A549 (cell line): ENCODE measurements around the gene MYADML2. TPM values are rescaled to one million over a fixed set of nuclear protein-coding genes. Genes with fewer than 3 reads are reported as not detected.
A peak's percentile ranks its signal among the peaks of the same experiment; 100 is the strongest.

Experiments used
- ATAC-seq, 2 experiments: fragments of 200-7000 bp in 1 of 2; fragments of >200 bp in 1 of 2; cut with Nextera tagmentation in 1 of 2; cut with Tn5 transposase in 1 of 2; 3 replicates each; pipeline versions ENCODE4 v1.8.0 to v1.9.1; 2018 to 2020; ENCODE audit warnings: mild to moderate bottlenecking in 1 of 2, moderate library complexity in 1 of 2
- CTCF ChIA-PET: fragments of 300-600 bp; sonication (Branson Sonifier 250); formaldehyde crosslinking; extraction: SDS; loops from one replicate; lab custom pipeline; 2021; ENCODE audit warnings: antibody characterized with exemption, inconsistent platforms; lab: Yijun Ruan, JAX
- POLR2A ChIA-PET: fragments of 350-600 bp; formaldehyde crosslinking; extraction: SDS; loops from one replicate; lab custom pipeline; 2021; ENCODE audit warnings: antibody characterized with exemption, inconsistent platforms; lab: Yijun Ruan, JAX
- DNase-seq, 2 experiments: peaks; one replicate each; pipeline versions ENCODE4 v3.0.0 to v3.0.0-alpha.2; 2011 to 2016; ENCODE audit warnings: low read depth in 1 of 2, low spot score in 1 of 2
- FAIRE-seq: peaks from 2 replicates; lab custom pipeline; 2011; peaks lifted over from hg19 to GRCh38; lab: Jason Lieb, UNC
- H3K27ac ChIP-seq, 2 experiments: fragments of >200 bp; sonication (Bioruptor Twin); formaldehyde crosslinking; 3 replicates each; pipeline ENCODE4 v1.5.1; 2016 to 2017
- H3K4me1 ChIP-seq: fragments of >200 bp; sonication (Bioruptor Twin); formaldehyde crosslinking; 3 replicates; pipeline ENCODE4 v1.6.1; 2016
- H3K4me2 ChIP-seq: fragments of >200 bp; sonication (Bioruptor Twin); formaldehyde crosslinking; 3 replicates; pipeline ENCODE4 v1.6.1; 2016
- H3K4me3 ChIP-seq: fragments of >200 bp; sonication (Bioruptor Twin); formaldehyde crosslinking; 3 replicates; pipeline ENCODE4 v1.5.1; 2016
- H3K9me3 ChIP-seq: fragments of >200 bp; sonication (Bioruptor Twin); formaldehyde crosslinking; 3 replicates; pipeline ENCODE4 v1.6.1; 2016
- ATOH8 ChIP-seq: fragments of 250-450 bp; sonication (Bioruptor Pico); IDR thresholded peaks from 2 replicates; pipeline ENCODE4 v1.5.0; 2020; ENCODE audit warnings: low read depth, mild to moderate bottlenecking, moderate library complexity
- CBX2 ChIP-seq: fragments of 200-600 bp; sonication (generic); IDR thresholded peaks from 2 replicates; pipeline ENCODE4 v1.6.1; 2016; ENCODE audit warnings: low read depth, mild to moderate bottlenecking, borderline replicate concordance
- CBX8 ChIP-seq: fragments of 200-600 bp; sonication (generic); IDR thresholded peaks from 2 replicates; pipeline ENCODE4 v1.6.1; 2016
- CTCF ChIP-seq: fragments of >200 bp; sonication (Bioruptor Twin); formaldehyde crosslinking; IDR thresholded peaks from 3 replicates; pipeline ENCODE4 v1.5.1; 2016
- E2F6 ChIP-seq: IDR thresholded peaks from 2 replicates; pipeline ENCODE4 v1.6.1; 2012; ENCODE audit warnings: low read depth, borderline replicate concordance
- EHMT2 ChIP-seq: fragments of 200-600 bp; sonication (generic); IDR thresholded peaks from 2 replicates; pipeline ENCODE4 v1.6.1; 2016; ENCODE audit warnings: antibody characterized with exemption, low read depth, mild to moderate bottlenecking, moderate library complexity
- HDAC2 ChIP-seq: fragments of 200-600 bp; sonication (generic); IDR thresholded peaks from 2 replicates; pipeline ENCODE4 v1.6.1; 2016
- HES2 ChIP-seq: fragments of >200 bp; sonication (Bioruptor Twin); formaldehyde crosslinking; IDR thresholded peaks from 2 replicates; pipeline ENCODE4 v1.6.1; 2016
- JUN ChIP-seq, 2 experiments: fragments of >200 bp; sonication (Bioruptor Twin); formaldehyde crosslinking; IDR thresholded peaks; 2 replicates in 1 of 2; 3 replicates in 1 of 2; pipeline ENCODE4 v1.6.1; 2016 to 2017
- MAFK ChIP-seq: fragments of 450-650 bp; IDR thresholded peaks from 2 replicates; pipeline ENCODE4 v1.6.1; 2014; ENCODE audit not compliant: partially characterized antibody
- MAX ChIP-seq: IDR thresholded peaks from 2 replicates; pipeline ENCODE4 v1.6.1; 2012
- MYC ChIP-seq: IDR thresholded peaks from 2 replicates; pipeline ENCODE4 v1.6.1; 2012; ENCODE audit warnings: mild to moderate bottlenecking, inconsistent platforms, low read length, improper control_type of control experiment, borderline replicate concordance
- NR3C1 ChIP-seq: fragments of >200 bp; sonication (Bioruptor Twin); formaldehyde crosslinking; IDR thresholded peaks from 3 replicates; pipeline ENCODE4 v1.6.1; 2017
- PBX3 ChIP-seq: IDR thresholded peaks from 2 replicates; pipeline ENCODE4 v1.6.1; 2012
- POLR2A ChIP-seq: IDR thresholded peaks from 2 replicates; pipeline ENCODE4 v1.6.1; 2012; ENCODE audit warnings: mild to moderate bottlenecking, low read length
- RAD21 ChIP-seq, 2 experiments: fragments of >200 bp in 1 of 2; sonication (Bioruptor Twin) in 1 of 2; formaldehyde crosslinking in 1 of 2; IDR thresholded peaks in 1 of 2; conservative IDR thresholded peaks in 1 of 2; 2 replicates in 1 of 2; 3 replicates in 1 of 2; pipeline ENCODE4 v1.6.1; 2012 to 2018; ENCODE audit warnings: inconsistent platforms in 1 of 2
- REST ChIP-seq: fragments of 200-600 bp; sonication (generic); IDR thresholded peaks from 2 replicates; pipeline ENCODE4 v1.6.1; 2016; ENCODE audit warnings: antibody characterized with exemption, mild to moderate bottlenecking, moderate library complexity
- RFX5 ChIP-seq: fragments of 450-650 bp; IDR thresholded peaks from 2 replicates; pipeline ENCODE4 v1.7.1; 2014; ENCODE audit warnings: antibody characterized with exemption, mild to moderate bottlenecking, moderate library complexity
- SREBF2 ChIP-seq: fragments of 450-650 bp; IDR thresholded peaks from 2 replicates; pipeline ENCODE4 v1.6.1; 2014; ENCODE audit warnings: mild to moderate bottlenecking, moderate library complexity
- ZC3H11A ChIP-seq: fragments of 450-650 bp; IDR thresholded peaks from 2 replicates; pipeline ENCODE4 v1.6.1; 2014; ENCODE audit warnings: antibody characterized with exemption, mild to moderate bottlenecking
- ZFP36 ChIP-seq: fragments of 450-650 bp; IDR thresholded peaks from 2 replicates; pipeline ENCODE4 v1.6.1; 2014; ENCODE audit warnings: borderline replicate concordance; ENCODE audit not compliant: partially characterized antibody
- ZNF302 ChIP-seq: fragments of 250-450 bp; sonication (Bioruptor Pico); IDR thresholded peaks from 2 replicates; pipeline ENCODE4 v1.9.0; 2021; ENCODE audit warnings: inconsistent platforms, mild to moderate bottlenecking, moderate library complexity
- ZSCAN20 ChIP-seq: fragments of 250-450 bp; sonication (Bioruptor Pico); IDR thresholded peaks from 2 replicates; pipeline ENCODE4 v1.8.0; 2022; ENCODE audit warnings: mild to moderate bottlenecking, moderate library complexity
- WGBS: methylation state at CpG from one replicate; pipeline ENCODE4 v1.1.6; 2017; ENCODE audit errors: missing lambda C conversion rate; 5-methylcytosine and 5-hydroxymethylcytosine counted together
- polyA plus RNA-seq, 4 experiments: library from polyadenylated mRNA; depleted of rRNA in 3 of 4; stranded (reverse); fragments of >200 nt; fragmentation: RNase III in 1 of 4; extraction: RNeasy Plus Mini Kit Qiagen cat#74134 plus additional on column Dnase treatment in 1 of 4; gene quantifications; 2 replicates in 3 of 4; 3 replicates in 1 of 4; pipeline ENCODE4 v1.2.3, GENCODE V29; 2011 to 2017

The MYADML2 gene
- polyA plus RNA-seq, 2 of the 4 experiments (the other 2 are of a cell fraction): not detected

GRCh38 chr17:81929253-81930141 is 17.5 kb downstream of the MYADML2 start:
- Histone ChIP-seq H3K4me1 (peaks cover 26% of the 10 kb centered on the region), H3K4me2 (peak overlapping the region; percentile 83)
- TF ChIP-seq E2F6 (no peak), POLR2A (0 out of 2 replicates have a peak, but pooled peaks have one; percentile 7), RFX5 (no peak), HES2 (no peak), CBX8 (no peak), ZNF302 (CRISPR knock-in tag) (no peak), MAFK (no peak)
- TF ChIP-seq, all 56 proteins: peak for 1
- Histone ChIP-seq H3K4me3 (peak overlapping the region; percentile 90), H3K9me3 (no peaks in the 10 kb centered on the region), H3K27ac (peak overlapping the region in 1 of 2 experiments; percentile 98; a peak in 4 of 6 replicates)
- ATAC-seq: no peak
- no peak for FAIRE-seq
- CTCF ChIA-PET: interaction anchor here (1.0 to 12.8 kb wide), 14 partner anchors 8 to 195 kb away, joined by 4 to 99 read pairs (median 10); partner anchors contain the start of genes CENPX, NOTUM, PCYT2 and PYCR1
- POLR2A ChIA-PET: no interaction called here
- 91% methylated on average over 28 of the region's 31 CpGs for WGBS
- DNase-seq: no peak

- Histone ChIP-seq H3K9me3 (no peaks in the 10 kb centered on the region), H3K27ac (peak overlapping the region; percentile 96 to 98), H3K4me1 (peaks cover 34% of the 10 kb centered on the region), H3K4me3 (peak overlapping the region; percentile 90), H3K4me2 (peak overlapping the region; percentile 83)
- POLR2A ChIA-PET: interaction anchor here (1.2 kb wide), 2 partner anchors 7 to 16 kb away, joined by 3 to 6 read pairs; no protein-coding TSS in a partner anchor
- 35% methylated on average over 42 of the region's 44 CpGs for WGBS
- FAIRE-seq: no peak
- ATAC-seq: peak; percentile 1 to 6; a peak in 3 of 6 replicates
- CTCF ChIA-PET: interaction anchor here (0.6 to 12.8 kb wide), 24 partner anchors 9 to 194 kb away, joined by 3 to 99 read pairs (median 7); partner anchors contain the start of genes ALYREF, CENPX, NOTUM and NPB
- DNase-seq: no peak
- TF ChIP-seq CBX2 (no peak), REST (no peak), ZSCAN20 (CRISPR knock-in tag) (no peak), ATOH8 (CRISPR knock-in tag) (no peak), RAD21 (conservative IDR thresholded peaks at IDR 0.05 in 1 of 2, IDR thresholded peaks at IDR 0.05 in 1 of 2) (no peak), CBX8 (no peak), PBX3 (no peak), NR3C1 (no peak), ZFP36 (no peak), HES2 (no peak), MYC (no peak), EHMT2 (no peak), POLR2A (0 out of 2 replicates have a peak, but pooled peaks have one; percentile 5), CTCF (no peak), HDAC2 (no peak), JUN (IDR thresholded peaks at IDR 0.05) (no peak), SREBF2 (no peak), MAX (0 out of 2 replicates have a peak, but pooled peaks have one; percentile 3), ZNF302 (CRISPR knock-in tag) (no peak), ZC3H11A (no peak)
These were observed 18.3 kb downstream of the MYADML2 start for GRCh38 chr17:81928544-81929252.
